ENCODE data around the gene LUZP2.
"Not testable (repeated sequence)": the region's sequence is repeated elsewhere in the genome, so short reads cannot be mapped to it uniquely, and the experiment has no call there.

LUZP2 gene

DNA sequence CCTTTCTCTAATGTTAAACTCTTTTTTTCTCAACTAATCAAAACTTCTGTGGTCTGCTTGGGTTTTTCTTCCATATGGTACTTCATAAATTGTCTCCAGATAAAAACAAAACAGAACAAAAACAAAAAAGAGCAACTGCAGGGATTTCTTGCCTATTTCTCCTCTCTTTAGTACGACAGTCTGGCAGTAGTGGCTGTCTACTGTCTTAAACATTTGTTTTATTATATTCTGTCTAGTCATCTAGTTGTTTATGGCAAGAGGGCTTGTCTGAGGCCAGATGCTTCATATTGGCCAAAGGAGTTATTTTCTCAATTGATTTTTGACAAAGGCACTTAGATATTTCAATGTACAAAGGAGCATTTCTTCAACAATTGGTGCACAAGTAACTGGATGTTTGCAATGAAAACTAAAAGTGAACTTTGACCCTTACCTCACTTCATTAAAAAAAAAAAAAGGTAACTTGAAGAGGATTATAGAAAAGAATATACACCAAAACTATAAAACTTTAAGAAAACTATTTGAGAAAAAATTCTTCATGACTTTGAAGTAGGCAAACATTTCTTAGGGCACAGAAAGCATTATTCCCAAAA lies 404.2 kb downstream of the LUZP2 start:
- no peak for DNase-seq (ENCODE audit: low spot score)

- no peak for DNase-seq (ENCODE audit: low spot score)
Measured at GRCh38 chr11:24903555-24903954, 406.7 kb downstream of the LUZP2 start.

- no peak for DNase-seq (ENCODE audit: low spot score)
Measured at GRCh38 chr11:24925091-24925490, 428.2 kb downstream of the LUZP2 start.

DNA sequence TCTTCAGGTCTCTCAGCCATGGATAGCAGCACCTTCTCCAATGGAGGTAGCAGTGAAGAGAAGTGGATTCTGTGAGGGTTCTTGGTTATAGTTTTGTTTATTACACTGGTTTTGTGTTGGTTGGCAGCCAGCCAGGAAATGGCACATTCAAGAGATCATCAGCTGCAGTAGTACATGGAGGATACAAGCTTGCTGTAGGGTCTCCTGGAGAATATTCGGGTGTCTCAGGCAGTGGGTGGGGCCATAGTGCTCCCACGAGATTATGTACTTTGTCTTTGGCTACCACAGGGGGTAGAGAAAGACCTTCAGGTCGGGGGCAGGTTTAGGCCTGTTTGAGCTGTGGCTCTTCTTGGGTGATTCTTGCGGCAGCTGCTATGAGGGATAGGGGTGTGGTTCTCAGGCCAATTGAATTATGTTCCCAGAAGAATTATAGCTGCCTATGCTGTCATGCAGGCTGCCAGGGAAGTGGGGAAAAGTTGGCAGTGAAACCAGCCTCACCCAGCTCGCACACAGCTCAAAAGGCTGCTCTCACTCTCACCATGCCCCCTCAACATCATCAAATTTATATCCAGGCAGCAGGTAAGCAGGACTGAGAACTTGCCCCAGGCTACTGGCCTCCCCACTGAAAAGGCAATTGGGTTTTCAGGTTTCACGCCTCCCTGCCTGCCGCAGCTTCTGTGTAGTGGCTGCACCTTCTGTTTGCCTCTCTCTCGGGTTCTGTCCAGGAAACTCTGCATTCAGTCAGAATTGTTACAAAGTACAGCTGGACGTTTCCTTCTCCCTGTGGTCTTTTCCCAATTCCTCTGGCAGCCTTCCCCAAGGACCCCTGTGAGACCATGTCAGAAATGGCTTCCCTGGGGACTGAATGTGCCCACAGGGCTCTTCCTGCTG lies 435.5 kb downstream of the LUZP2 start:
- no peak for DNase-seq (ENCODE audit: low spot score)

- DNase-seq (ENCODE audit: low spot score), result no peak
Measured at GRCh38 chr11:24934733-24935439, 438.0 kb downstream of the LUZP2 start.

GRCh38 chr11:24944891-24945290 lies 448.0 kb downstream of the LUZP2 start:
- no peak for DNase-seq (ENCODE audit: low spot score)

DNA sequence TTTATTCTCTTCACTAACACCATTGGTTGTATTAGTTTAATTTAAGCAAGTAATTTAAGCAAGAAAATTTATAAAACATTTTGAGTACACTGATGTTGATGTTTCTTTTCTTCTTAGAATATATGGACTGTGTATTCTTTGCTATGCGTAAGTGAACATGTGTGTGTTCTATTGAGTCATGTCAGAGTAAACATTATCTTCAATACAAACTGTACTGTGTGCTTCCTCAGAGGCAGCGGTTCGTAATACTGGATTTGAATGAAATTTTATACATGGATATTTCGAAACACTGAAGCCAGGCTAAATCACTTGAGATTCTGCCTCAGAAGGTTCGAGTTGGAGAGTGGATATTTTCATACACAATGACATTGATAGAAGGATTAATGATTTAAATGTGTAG lies 452.6 kb downstream of the LUZP2 start:
- DNase-seq (ENCODE audit: low spot score), result no peak

GRCh38 chr11:24963852-24964251 lies 467.0 kb downstream of the LUZP2 start:
- no peak for DNase-seq (ENCODE audit: low spot score)

DNA sequence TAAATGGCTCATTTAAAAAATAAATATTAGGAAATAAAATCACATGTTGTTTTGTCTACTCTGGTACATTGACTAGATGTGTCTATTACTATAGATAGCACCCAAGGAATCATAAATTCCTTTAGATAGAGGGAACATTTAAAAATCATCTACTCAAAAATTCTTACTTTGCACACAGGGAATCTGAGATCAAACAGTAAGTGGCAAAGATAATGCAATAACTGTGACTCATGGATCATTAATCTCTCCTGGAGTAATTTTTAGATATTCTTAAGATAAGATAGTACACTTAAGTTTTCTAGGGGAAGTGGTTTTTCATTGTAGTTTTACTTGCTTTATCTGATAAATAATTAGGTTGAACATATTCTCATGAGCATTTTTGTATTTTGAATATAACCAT lies 468.9 kb downstream of the LUZP2 start:
- no peak for DNase-seq (ENCODE audit: low spot score)

DNA sequence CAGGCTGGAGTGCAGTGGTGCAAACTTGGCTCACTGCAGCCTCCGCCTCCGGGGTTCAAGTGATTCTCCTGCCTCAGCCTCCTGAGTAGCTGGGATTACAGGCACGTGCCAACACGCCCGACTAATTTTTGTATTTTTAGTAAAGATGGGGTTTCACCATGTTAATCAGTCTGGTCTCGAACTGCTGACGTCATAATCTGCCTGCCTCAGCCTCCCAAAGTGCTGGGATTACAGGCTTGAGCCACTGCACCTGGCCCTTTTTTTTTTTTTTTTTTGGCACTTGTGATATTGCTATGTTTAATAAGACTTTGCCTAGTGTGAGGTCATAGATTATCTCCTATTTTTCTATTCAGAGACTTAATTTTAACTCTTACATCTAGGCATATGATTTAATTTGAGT lies 497.1 kb downstream of the LUZP2 start:
- not testable (repeated sequence) for DNase-seq (ENCODE audit: low spot score)

- not testable (repeated sequence) for DNase-seq (ENCODE audit: low spot score)
Measured at GRCh38 chr11:24999929-25000328, 503.1 kb downstream of the LUZP2 start.

DNA sequence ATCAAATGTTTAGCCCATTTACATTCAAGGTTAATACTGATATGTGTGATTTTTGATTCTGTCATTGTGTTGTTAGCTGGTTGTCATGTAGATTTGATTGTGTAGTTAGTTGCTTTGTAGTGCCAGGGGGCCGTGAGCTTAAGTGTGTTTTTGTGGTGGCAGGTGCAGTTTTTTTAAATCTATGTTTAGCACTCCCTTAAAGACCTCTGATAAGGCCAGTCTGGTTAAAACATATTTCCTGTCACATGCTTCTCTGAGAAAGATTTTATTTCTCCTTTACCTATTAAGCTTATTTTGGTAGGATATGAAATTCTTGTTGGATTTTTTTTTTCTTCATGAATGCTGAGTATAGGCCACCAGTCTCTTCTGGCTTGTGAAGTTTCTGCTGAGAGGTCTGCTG lies 540.6 kb downstream of the LUZP2 start:
- no peak for DNase-seq (ENCODE audit: low spot score)

DNA sequence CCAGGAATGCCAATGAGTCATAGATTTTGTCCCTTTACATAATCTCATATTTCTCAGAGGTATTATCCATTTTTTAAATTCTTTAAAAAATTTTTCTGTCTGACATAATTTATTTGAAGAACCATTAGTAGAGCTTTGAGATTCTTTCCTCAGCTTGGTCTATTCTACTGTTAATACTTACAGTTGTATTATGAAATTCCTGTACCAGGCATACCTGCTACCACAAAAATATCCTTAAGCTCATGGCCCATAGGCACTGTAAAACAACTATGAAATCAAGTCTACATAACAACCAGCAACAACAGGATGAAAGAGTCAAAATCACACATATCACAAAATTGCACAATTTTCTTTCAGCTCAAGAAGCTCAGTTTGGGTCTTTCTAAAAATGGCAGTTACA lies 541.3 kb downstream of the LUZP2 start:
- no peak for DNase-seq (ENCODE audit: low spot score)

- no peak for DNase-seq (ENCODE audit: low spot score)
Measured at GRCh38 chr11:25039165-25039564, 542.3 kb downstream of the LUZP2 start.

DNA sequence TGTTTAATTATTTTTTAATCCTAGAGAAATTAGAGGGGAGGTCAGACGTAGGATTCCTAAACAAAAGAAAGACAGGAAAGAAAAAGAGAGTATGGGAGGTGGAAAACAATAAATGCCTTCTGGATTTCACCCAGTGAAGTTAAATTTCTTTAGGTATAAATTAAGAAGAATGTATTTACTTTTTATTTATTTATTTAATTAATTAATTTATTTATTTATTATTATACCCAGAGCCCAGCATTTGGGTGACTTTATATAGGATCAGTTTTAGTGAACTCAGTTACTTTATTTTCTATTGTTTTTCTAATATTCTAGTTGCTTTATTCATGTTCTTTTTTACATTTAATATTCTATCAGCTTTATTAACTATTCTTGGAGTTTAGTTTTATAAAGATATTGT lies 551.8 kb downstream of the LUZP2 start:
- DNase-seq (ENCODE audit: low spot score), result no peak

- DNase-seq (ENCODE audit: low spot score), result no peak
Measured at GRCh38 chr11:25052844-25053243, 556.0 kb downstream of the LUZP2 start.

GRCh38 chr11:25057861-25058260 lies 561.0 kb downstream of the LUZP2 start:
- no peak for DNase-seq (ENCODE audit: low spot score)

DNA sequence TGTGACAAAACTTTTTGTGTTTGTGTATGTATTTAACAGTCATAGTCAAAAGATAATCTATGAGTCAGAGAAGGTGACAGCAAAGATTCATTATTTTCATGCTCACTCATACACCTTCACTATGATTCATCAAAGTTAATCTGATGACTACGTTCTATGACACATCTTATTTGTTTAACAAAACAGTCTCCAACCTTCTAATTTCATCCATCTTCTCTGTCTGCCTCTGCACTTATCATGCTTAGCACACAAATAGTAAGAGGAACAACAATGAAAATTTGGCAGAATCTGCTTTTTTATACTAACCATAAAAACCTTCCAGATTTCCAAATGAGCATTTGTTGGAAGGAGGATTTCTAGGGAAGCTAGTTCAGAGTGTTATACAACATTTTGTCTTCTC lies 568.9 kb downstream of the LUZP2 start:
- DNase-seq (ENCODE audit: low spot score), result no peak

- no peak for DNase-seq (ENCODE audit: low spot score)
Measured at GRCh38 chr11:25066706-25067105, 569.9 kb downstream of the LUZP2 start.

DNA sequence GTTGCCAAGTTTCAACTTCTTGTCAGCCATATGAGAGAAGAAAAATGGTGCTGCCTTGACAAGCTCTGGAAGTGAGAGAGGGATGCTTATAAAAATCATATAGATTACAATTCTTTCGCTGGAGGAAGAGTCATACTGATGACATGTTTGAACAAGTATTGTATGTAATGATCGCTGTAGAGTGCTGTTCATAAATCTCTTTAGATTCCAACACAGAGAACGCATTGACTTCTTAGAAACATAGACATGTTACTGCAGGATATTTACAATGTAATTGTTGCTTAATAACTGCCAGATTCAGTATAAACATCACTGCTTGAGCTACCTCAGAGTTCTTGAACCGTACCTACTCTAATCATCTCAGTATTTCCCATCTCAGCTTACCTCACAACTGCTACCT lies 571.6 kb downstream of the LUZP2 start:
- no peak for DNase-seq (ENCODE audit: low spot score)

- DNase-seq (ENCODE audit: low spot score), result no peak
Measured at GRCh38 chr11:25094085-25094802, 597.4 kb downstream of the LUZP2 start.

GRCh38 chr11:25119416-25119815 lies 622.6 kb downstream of the LUZP2 start:
- DNase-seq (ENCODE audit: low spot score), result no peak

Measured in CD4-positive, alpha-beta T cell treated with Interleukin-6 at 100 ng/mL for 8 hours (primary cell).